GM10266 (cell line): ENCODE results near the gene RB1.
A peak's percentile ranks its signal among the peaks of the same experiment; 100 is the strongest.

Source experiments
- DNase-seq: peaks from one replicate; pipeline ENCODE4 v3.0.0; 2012; ENCODE audit errors: extremely low spot score
- CTCF ChIP-seq: IDR thresholded peaks from 2 replicates; pipeline ENCODE4 v1.5.1; 2012; ENCODE audit warnings: mild to moderate bottlenecking, low read depth; ENCODE audit not compliant: control insufficient read depth, insufficient read depth; ENCODE audit errors: missing control alignments

RB1 gene

DNA sequence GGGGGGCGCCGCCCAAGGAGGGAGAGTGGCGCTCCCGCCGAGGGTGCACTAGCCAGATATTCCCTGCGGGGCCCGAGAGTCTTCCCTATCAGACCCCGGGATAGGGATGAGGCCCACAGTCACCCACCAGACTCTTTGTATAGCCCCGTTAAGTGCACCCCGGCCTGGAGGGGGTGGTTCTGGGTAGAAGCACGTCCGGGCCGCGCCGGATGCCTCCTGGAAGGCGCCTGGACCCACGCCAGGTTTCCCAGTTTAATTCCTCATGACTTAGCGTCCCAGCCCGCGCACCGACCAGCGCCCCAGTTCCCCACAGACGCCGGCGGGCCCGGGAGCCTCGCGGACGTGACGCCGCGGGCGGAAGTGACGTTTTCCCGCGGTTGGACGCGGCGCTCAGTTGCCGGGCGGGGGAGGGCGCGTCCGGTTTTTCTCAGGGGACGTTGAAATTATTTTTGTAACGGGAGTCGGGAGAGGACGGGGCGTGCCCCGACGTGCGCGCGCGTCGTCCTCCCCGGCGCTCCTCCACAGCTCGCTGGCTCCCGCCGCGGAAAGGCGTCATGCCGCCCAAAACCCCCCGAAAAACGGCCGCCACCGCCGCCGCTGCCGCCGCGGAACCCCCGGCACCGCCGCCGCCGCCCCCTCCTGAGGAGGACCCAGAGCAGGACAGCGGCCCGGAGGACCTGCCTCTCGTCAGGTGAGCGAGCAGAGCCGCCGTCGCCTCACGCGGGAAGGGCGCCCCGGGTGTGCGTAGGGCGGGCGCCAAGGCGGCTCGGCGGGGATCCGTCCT, at the start of gene RB1:
Gene RB1, plus strand, starts transcription at position 393 of the 784 bp plus-strand sequence. Its CDS starts 162 bp downstream, at position 555.
- no peak for TF ChIP-seq CTCF
- DNase-seq = peak; percentile 85

DNA sequence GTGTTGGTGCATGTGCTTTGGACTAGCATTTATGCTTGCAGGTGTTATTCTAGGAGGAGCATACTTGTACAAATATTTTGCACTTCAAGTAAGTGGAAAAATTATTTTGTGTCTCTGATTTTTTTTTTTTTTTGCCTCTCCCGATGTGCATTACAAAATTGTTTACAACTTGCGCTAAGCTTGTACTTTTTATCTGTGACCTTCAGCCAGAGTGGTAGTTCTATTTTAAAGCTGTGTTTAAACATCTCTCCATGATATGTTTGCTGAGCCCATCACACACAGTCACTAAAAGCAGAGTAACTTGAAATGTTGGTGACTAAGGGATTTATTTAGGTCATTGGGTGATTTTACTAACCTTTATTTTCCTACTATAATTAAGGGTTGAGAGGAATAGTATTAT, 49.7 kb upstream of the RB1 start:
- no peak for DNase-seq
- TF ChIP-seq CTCF = no peak

DNA sequence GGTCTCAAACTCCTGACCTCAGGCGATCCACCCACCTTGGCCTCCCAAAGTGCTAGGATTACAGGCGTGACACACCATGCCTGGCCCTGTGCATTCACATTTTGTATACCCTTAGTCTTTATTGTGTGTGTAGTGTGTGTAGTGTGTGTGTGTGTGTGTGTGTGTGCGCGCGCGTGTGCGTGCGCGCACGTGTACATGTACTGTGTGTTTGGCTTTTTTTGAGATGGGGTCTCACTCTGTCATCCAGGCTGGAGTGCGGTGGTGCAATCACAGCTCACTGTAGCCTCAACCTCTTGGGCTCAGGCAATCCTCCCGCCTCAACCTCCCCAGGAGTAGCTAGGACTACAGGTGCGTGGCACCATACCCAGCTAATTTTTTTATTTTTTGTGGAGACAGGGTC, 48.5 kb upstream of the RB1 start:
- TF ChIP-seq CTCF = no peak
- DNase-seq = no peak

DNA sequence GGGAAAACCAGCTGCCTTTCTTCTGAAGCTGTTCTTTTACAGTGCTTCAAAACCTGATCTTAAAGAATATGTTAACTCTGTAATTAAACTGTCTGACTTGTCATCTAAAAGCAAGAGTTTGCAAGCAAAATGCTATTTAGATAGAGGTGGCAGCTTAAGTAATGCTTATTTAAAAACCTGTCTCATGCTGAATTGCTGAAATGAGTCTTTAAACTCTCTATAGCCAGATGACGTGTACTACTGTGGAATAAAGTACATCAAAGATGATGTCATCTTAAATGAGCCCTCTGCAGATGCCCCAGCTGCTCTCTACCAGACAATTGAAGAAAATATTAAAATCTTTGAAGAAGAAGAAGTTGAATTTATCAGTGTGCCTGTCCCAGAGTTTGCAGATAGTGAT, 47.6 kb upstream of the RB1 start:
- no peak for TF ChIP-seq CTCF
- no peak for DNase-seq

- no peak for DNase-seq
- TF ChIP-seq CTCF = no peak
Observed at GRCh38 chr13:48258002-48258401, 45.5 kb upstream of the RB1 start.

DNA sequence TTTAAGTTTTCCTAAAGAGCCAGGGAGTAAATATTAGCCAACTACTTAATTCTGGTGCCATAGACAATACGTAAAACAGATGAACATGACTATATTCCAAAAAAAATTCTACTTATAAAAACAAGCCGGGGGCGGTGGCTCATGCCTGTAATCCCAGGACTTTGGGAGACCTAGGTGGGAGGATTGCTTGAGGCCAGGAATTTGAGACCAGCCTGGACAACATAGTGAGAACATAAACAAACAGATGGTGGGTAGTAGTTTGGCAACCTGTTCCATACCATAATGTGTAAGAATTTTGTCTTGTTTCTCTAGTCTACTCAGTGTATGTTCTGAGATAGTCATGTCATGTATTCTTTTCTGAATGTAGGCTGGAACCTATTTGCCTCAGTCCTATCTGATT, 45.1 kb upstream of the RB1 start:
- TF ChIP-seq CTCF = no peak
- no peak for DNase-seq

GRCh38 chr13:48260970-48261369, 42.6 kb upstream of the RB1 start:
- no peak for DNase-seq
- no peak for TF ChIP-seq CTCF
